ENCODE measurements around the gene TFEB. TPM values are rescaled to one million over a fixed set of nuclear protein-coding genes. Genes with fewer than 3 reads are reported as not detected.

TFEB gene
- total RNA-seq, 2 donors from 2014 or later: 16.9 to 21.7 TPM

GRCh38 chr6:41763470-41763869, 28.1 kb upstream of the TFEB start:
- no peak for TF ChIP-seq CTCF (IDR thresholded peaks at IDR 0.05)
- Histone ChIP-seq H3K4me3 (no peak overlapping the region), H3K4me1 (no peaks in the 10 kb centered on the region), H3K36me3 (no peaks in the 10 kb centered on the region), H3K9me3 (no peaks in the 10 kb centered on the region), H3K27ac (no peak overlapping the region), H3K27me3 (no peaks in the 10 kb centered on the region), H3K9ac (ENCODE audit: low read depth in 2 of 2, low read length in 2 of 2) (no peak overlapping the region)
- intact Hi-C loops (cut with DNase I): no loop called here
- DNase-seq: no peak

GRCh38 chr6:41759905-41760579, 24.6 kb upstream of the TFEB start:
- no peak for TF ChIP-seq CTCF (IDR thresholded peaks at IDR 0.05)
- Histone ChIP-seq H3K4me3 (no peak overlapping the region), H3K27ac (no peak overlapping the region), H3K9me3 (no peaks in the 10 kb centered on the region), H3K4me1 (no peaks in the 10 kb centered on the region), H3K27me3 (no peaks in the 10 kb centered on the region), H3K36me3 (no peaks in the 10 kb centered on the region), H3K9ac (ENCODE audit: low read depth in 2 of 2, low read length in 2 of 2) (no peak overlapping the region)
- DNase-seq: no peak
- intact Hi-C loops (cut with DNase I): no loop called here

GRCh38 chr6:41759106-41759904, 23.9 kb upstream of the TFEB start:
- H3K4me3 ChIP-seq: no peak overlapping the region
- no peaks in the 10 kb centered on the region for H3K4me1 ChIP-seq
- no peaks in the 10 kb centered on the region for H3K9me3 ChIP-seq
- intact Hi-C loops (cut with DNase I): no loop called here
- H3K36me3 ChIP-seq: no peaks in the 10 kb centered on the region
- DNase-seq: no peak
- no peak for TF ChIP-seq CTCF (IDR thresholded peaks at IDR 0.05)
- H3K9ac ChIP-seq (ENCODE audit: low read depth in 2 of 2, low read length in 2 of 2): no peak overlapping the region
- H3K27ac ChIP-seq: no peak overlapping the region
- no peaks in the 10 kb centered on the region for H3K27me3 ChIP-seq

- Histone ChIP-seq H3K9me3 (no peaks in the 10 kb centered on the region), H3K36me3 (no peaks in the 10 kb centered on the region), H3K27ac (no peak overlapping the region), H3K9ac (ENCODE audit: low read depth in 2 of 2, low read length in 2 of 2) (no peak overlapping the region), H3K4me3 (no peak overlapping the region), H3K27me3 (no peaks in the 10 kb centered on the region), H3K4me1 (no peaks in the 10 kb centered on the region)
- intact Hi-C loops (cut with DNase I): no loop called here
- no peak for DNase-seq
- no peak for TF ChIP-seq CTCF (IDR thresholded peaks at IDR 0.05)
Measured at GRCh38 chr6:41758641-41759035, 23.2 kb upstream of the TFEB start.

GRCh38 chr6:41757931-41758640, 22.7 kb upstream of the TFEB start:
- H3K4me1 ChIP-seq: no peaks in the 10 kb centered on the region
- no peak for DNase-seq
- H3K9me3 ChIP-seq: no peaks in the 10 kb centered on the region
- H3K9ac ChIP-seq (ENCODE audit: low read depth in 2 of 2, low read length in 2 of 2): no peak overlapping the region
- no peaks in the 10 kb centered on the region for H3K36me3 ChIP-seq
- H3K27ac ChIP-seq: no peak overlapping the region
- TF ChIP-seq CTCF (IDR thresholded peaks at IDR 0.05): no peak
- intact Hi-C loops (cut with DNase I): no loop called here
- H3K4me3 ChIP-seq: no peak overlapping the region
- no peaks in the 10 kb centered on the region for H3K27me3 ChIP-seq
